Measurements from ENCODE around the gene CCDC117. TPM values are rescaled to one million over a fixed set of nuclear protein-coding genes. Genes with fewer than 3 reads are reported as not detected.

CCDC117 gene
- total RNA-seq, 2 experiments from 2014 or later: 14.2 to 16.1 TPM

- Histone ChIP-seq H3K4me3 (ENCODE audit: low read length) (no peak overlapping the region), H3K4me1 (ENCODE audit: insufficient read depth, low read length) (no peaks in the 10 kb centered on the region), H3K27me3 (ENCODE audit: control insufficient read depth in 1 of 2, insufficient read depth in 2 of 2, low read length in 2 of 2) (no peaks in the 10 kb centered on the region), H3K36me3 (ENCODE audit: insufficient read depth, low read length) (peaks cover 3% of the 10 kb centered on the region), H3K9me3 (ENCODE audit: control insufficient read depth in 1 of 2, insufficient read depth in 1 of 2, low read length in 2 of 2) (no peaks in the 10 kb centered on the region), H3K27ac (ENCODE audit: low read depth in 1 of 2, low read length in 2 of 2) (no peak overlapping the region)
- H3K36me3 Mint-ChIP-seq (ENCODE audit: low read depth): peaks cover 26% of the 10 kb centered on the region
- H3K27me3 Mint-ChIP-seq: no peaks in the 10 kb centered on the region
- no peak overlapping the region for H3K4me3 Mint-ChIP-seq
- TF ChIP-seq CTCF (IDR thresholded peaks at IDR 0.05): no peak
- POLR2A ChIA-PET: interaction anchor here (0.6 kb wide), 1 partner anchor 108 kb away, joined by 3 read pairs; no protein-coding TSS in a partner anchor
- CTCF ChIA-PET: no interaction called here
- no peaks in the 10 kb centered on the region for H3K4me1 Mint-ChIP-seq (ENCODE audit: low read depth)
- H3K27ac Mint-ChIP-seq: no peak overlapping the region
- ATAC-seq (ENCODE audit: poor library complexity) (no peak), DNase-seq (no peak)
- no peaks in the 10 kb centered on the region for H3K9me3 Mint-ChIP-seq
- intact Hi-C loops (cut with DNase I, micrococcal nuclease): no loop called here
Observed at GRCh38 chr22:28730179-28730578, 42.3 kb upstream of the CCDC117 start.

GRCh38 chr22:28734393-28734792 lies 38.1 kb upstream of the CCDC117 start:
- H3K4me3 ChIP-seq (ENCODE audit: low read length): no peak overlapping the region
- H3K36me3 ChIP-seq (ENCODE audit: insufficient read depth, low read length): peaks cover 3% of the 10 kb centered on the region
- POLR2A ChIA-PET: interaction anchor here (0.9 kb wide), 1 partner anchor 65 kb away, joined by 3 read pairs; no protein-coding TSS in a partner anchor
- no peak overlapping the region for H3K27ac Mint-ChIP-seq
- H3K9me3 ChIP-seq (ENCODE audit: control insufficient read depth in 1 of 2, insufficient read depth in 1 of 2, low read length in 2 of 2): no peaks in the 10 kb centered on the region
- H3K27ac ChIP-seq (ENCODE audit: low read depth in 1 of 2, low read length in 2 of 2): no peak overlapping the region
- peaks cover 12% of the 10 kb centered on the region for H3K36me3 Mint-ChIP-seq (ENCODE audit: low read depth)
- H3K9me3 Mint-ChIP-seq: no peaks in the 10 kb centered on the region
- H3K27me3 ChIP-seq (ENCODE audit: control insufficient read depth in 1 of 2, insufficient read depth in 2 of 2, low read length in 2 of 2): no peaks in the 10 kb centered on the region
- ATAC-seq (ENCODE audit: poor library complexity) (no peak), DNase-seq (no peak)
- CTCF ChIA-PET: no interaction called here
- no peaks in the 10 kb centered on the region for H3K27me3 Mint-ChIP-seq
- intact Hi-C loops (cut with DNase I, micrococcal nuclease): no loop called here
- H3K4me1 ChIP-seq (ENCODE audit: insufficient read depth, low read length): no peaks in the 10 kb centered on the region
- no peaks in the 10 kb centered on the region for H3K4me1 Mint-ChIP-seq (ENCODE audit: low read depth)
- no peak for TF ChIP-seq CTCF (IDR thresholded peaks at IDR 0.05)
- H3K4me3 Mint-ChIP-seq: no peak overlapping the region

GRCh38 chr22:28736301-28737155 lies 36.0 kb upstream of the CCDC117 start:
- no peak overlapping the region for H3K4me3 Mint-ChIP-seq
- ATAC-seq (ENCODE audit: poor library complexity): no peak
- H3K4me1 Mint-ChIP-seq (ENCODE audit: low read depth): peaks cover 12% of the 10 kb centered on the region
- peaks cover 6% of the 10 kb centered on the region for H3K4me1 ChIP-seq (ENCODE audit: insufficient read depth, low read length)
- H3K27ac ChIP-seq (ENCODE audit: low read depth in 1 of 2, low read length in 2 of 2): no peak overlapping the region
- H3K27me3 ChIP-seq (ENCODE audit: control insufficient read depth in 1 of 2, insufficient read depth in 2 of 2, low read length in 2 of 2): no peaks in the 10 kb centered on the region
- H3K36me3 ChIP-seq (ENCODE audit: insufficient read depth, low read length): peaks cover 3% of the 10 kb centered on the region
- peaks cover 15% of the 10 kb centered on the region for H3K36me3 Mint-ChIP-seq (ENCODE audit: low read depth)
- CTCF ChIA-PET: no interaction called here
- TF ChIP-seq CTCF (IDR thresholded peaks at IDR 0.05): no peak
- H3K27me3 Mint-ChIP-seq: no peaks in the 10 kb centered on the region
- H3K4me3 ChIP-seq (ENCODE audit: low read length): no peak overlapping the region
- no peaks in the 10 kb centered on the region for H3K9me3 ChIP-seq (ENCODE audit: control insufficient read depth in 1 of 2, insufficient read depth in 1 of 2, low read length in 2 of 2)
- no peaks in the 10 kb centered on the region for H3K9me3 Mint-ChIP-seq
- H3K27ac Mint-ChIP-seq: no peak overlapping the region
- intact Hi-C loops (cut with DNase I, micrococcal nuclease): no loop called here
- POLR2A ChIA-PET: no interaction called here
- DNase-seq: no peak
